Liver (tissue), 9 donors: ENCODE measurements around the gene GATAD1. TPM values are rescaled to one million over a fixed set of nuclear protein-coding genes. Genes with fewer than 3 reads are reported as not detected.
A peak's percentile ranks its signal among the peaks of the same experiment; 100 is the strongest.

Experiments
- DNase-seq: peaks from one replicate; pipeline ENCODE4 v3.0.0-alpha.2; 2017; ENCODE audit warnings: low spot score
- H3K27ac ChIP-seq, 2 donors: one replicate each; pipeline ENCODE4 v1.7.0; 2013; ENCODE audit warnings: inconsistent platforms in 2 of 2, low read length in 2 of 2, control low read depth in 1 of 2, low read depth in 1 of 2, mild to moderate bottlenecking in 1 of 2
- H3K27me3 ChIP-seq, 4 donors: one replicate each; pipeline versions ENCODE4 v1.6.1 to v1.7.0; 2013; ENCODE audit warnings: low read length in 3 of 4, inconsistent platforms in 1 of 4, mild to moderate bottlenecking in 1 of 4, moderate library complexity in 1 of 4; ENCODE audit not compliant: control insufficient read depth in 4 of 4, insufficient read depth in 4 of 4
- H3K36me3 ChIP-seq, 4 donors: one replicate each; pipeline versions ENCODE4 v1.6.1 to v1.7.0; 2013; ENCODE audit warnings: low read length in 3 of 4, mild to moderate bottlenecking in 3 of 4, low read depth in 1 of 4, moderate library complexity in 1 of 4; ENCODE audit not compliant: control insufficient read depth in 4 of 4, insufficient read depth in 3 of 4
- H3K4me1 ChIP-seq, 4 donors: one replicate each; pipeline versions ENCODE4 v1.6.1 to v1.7.0; 2013; ENCODE audit warnings: low read length in 3 of 4, mild to moderate bottlenecking in 3 of 4, moderate library complexity in 1 of 4; ENCODE audit not compliant: control insufficient read depth in 4 of 4, insufficient read depth in 4 of 4
- H3K4me3 ChIP-seq, 3 donors: one replicate each; pipeline versions ENCODE4 v1.6.1 to v1.7.0; 2013; ENCODE audit warnings: low read length in 3 of 3, control low read depth in 1 of 3, low read depth in 1 of 3, mild to moderate bottlenecking in 1 of 3
- H3K9ac ChIP-seq, 2 donors: one replicate each; pipeline ENCODE4 v1.7.0; 2013; ENCODE audit warnings: low read length in 2 of 2, mild to moderate bottlenecking in 2 of 2, moderate library complexity in 2 of 2, control low read depth in 1 of 2, low read depth in 1 of 2
- H3K9me3 ChIP-seq, 4 donors: one replicate each; pipeline versions ENCODE4 v1.6.1 to v1.7.0; 2013; ENCODE audit warnings: low read length in 3 of 4; ENCODE audit not compliant: control insufficient read depth in 4 of 4
- ATF3 ChIP-seq: IDR thresholded peaks from 2 replicates; pipeline ENCODE4 v1.6.1; 2016; ENCODE audit warnings: antibody characterized with exemption
- EGR1 ChIP-seq, 2 donors: IDR thresholded peaks; 2 replicates each; pipeline ENCODE4 v1.6.1; 2016 to 2018; ENCODE audit warnings: antibody characterized with exemption in 2 of 2, low read depth in 2 of 2
- FOXA1 ChIP-seq: IDR thresholded peaks from 2 replicates; pipeline ENCODE4 v1.6.1; 2016; ENCODE audit warnings: antibody characterized with exemption
- GABPA ChIP-seq, 2 donors: IDR thresholded peaks in 1 of 2; conservative IDR thresholded peaks in 1 of 2; 2 replicates each; pipeline ENCODE4 v1.6.1; 2016; ENCODE audit warnings: antibody characterized with exemption in 2 of 2, mild to moderate bottlenecking in 1 of 2, moderate library complexity in 1 of 2
- HNF4A ChIP-seq, 2 donors: conservative IDR thresholded peaks; 2 replicates each; pipeline ENCODE4 v1.6.1; 2016; ENCODE audit warnings: antibody characterized with exemption in 2 of 2, mild to moderate bottlenecking in 2 of 2
- HNF4G ChIP-seq: IDR thresholded peaks from 2 replicates; pipeline ENCODE4 v1.6.1; 2016; ENCODE audit warnings: antibody characterized with exemption
- JUND ChIP-seq, 2 donors: IDR thresholded peaks; 2 replicates each; pipeline ENCODE4 v1.6.1; 2016; ENCODE audit warnings: antibody characterized with exemption in 2 of 2
- MAX ChIP-seq: IDR thresholded peaks from 2 replicates; pipeline ENCODE4 v1.6.1; 2016; ENCODE audit warnings: antibody characterized with exemption
- NR2F2 ChIP-seq: IDR thresholded peaks from 2 replicates; pipeline ENCODE4 v1.6.1; 2016; ENCODE audit warnings: antibody characterized with exemption
- RAD21 ChIP-seq, 2 donors: IDR thresholded peaks; 2 replicates each; pipeline ENCODE4 v1.6.1; 2016; ENCODE audit warnings: antibody characterized with exemption in 2 of 2, mild to moderate bottlenecking in 2 of 2
- RXRA ChIP-seq, 2 donors: IDR thresholded peaks; 2 replicates each; pipeline ENCODE4 v1.6.1; 2017 to 2018; ENCODE audit warnings: antibody characterized with exemption in 2 of 2, mild to moderate bottlenecking in 1 of 2
- SP1 ChIP-seq: IDR thresholded peaks from 2 replicates; pipeline ENCODE4 v1.6.1; 2018; ENCODE audit warnings: antibody characterized with exemption, mild to moderate bottlenecking
- TAF1 ChIP-seq: conservative IDR thresholded peaks from 2 replicates; pipeline ENCODE4 v1.6.1; 2016; ENCODE audit warnings: antibody characterized with exemption, mild to moderate bottlenecking
- YY1 ChIP-seq: IDR thresholded peaks from 2 replicates; pipeline ENCODE4 v1.6.1; 2016; ENCODE audit warnings: antibody characterized with exemption, mild to moderate bottlenecking
- WGBS: extraction: QIAGEN DNeasy Blood & Tissue Kit; methylation state at CpG from one replicate; pipeline ENCODE4 v1.1.7; 2013; 5-methylcytosine and 5-hydroxymethylcytosine counted together
- polyA plus RNA-seq, 2 donors: library from polyadenylated mRNA; stranded (reverse) in 1 of 2; unstranded in 1 of 2; fragments of 200-250 nt in 1 of 2; fragments of >200 nt in 1 of 2; fragmentation: Nextera tagmentation in 1 of 2; extraction: Ambion mirVana in 1 of 2; gene quantifications; one replicate each; pipeline versions ENCODE4 v1.2.1 to v1.2.3, GENCODE V29; 2013 to 2015
- total RNA-seq, 2 donors: library from RNA; depleted of rRNA; stranded (reverse); fragments of >200 nt; gene quantifications; one replicate each; pipeline ENCODE4 v1.2.3, GENCODE V29; 2014
- TF ChIP-seq, protein P1 (sequence below): IDR thresholded peaks from 2 replicates; pipeline ENCODE4 v1.6.1; 2016; ENCODE audit warnings: antibody characterized with exemption, mild to moderate bottlenecking
- TF ChIP-seq, protein P2 (sequence below): fragments of 150-350 bp; IDR thresholded peaks from 2 replicates; pipeline ENCODE4 v1.5.1; 2017; ENCODE audit warnings: improper control_type of control experiment, low read depth, low read length; ENCODE audit not compliant: missing input control
- donor health status: healthy.
- donor health status: healthy.
- donor health status: healthy.
- donor health status: healthy.
- donor health status: healthy.

Gene GATAD1
- 10 to 100 TPM; 12.4 to 22.8 TPM for total RNA-seq
- polyA plus RNA-seq, result 1 to 10 TPM; 7.8 to 9.3 TPM

DNA sequence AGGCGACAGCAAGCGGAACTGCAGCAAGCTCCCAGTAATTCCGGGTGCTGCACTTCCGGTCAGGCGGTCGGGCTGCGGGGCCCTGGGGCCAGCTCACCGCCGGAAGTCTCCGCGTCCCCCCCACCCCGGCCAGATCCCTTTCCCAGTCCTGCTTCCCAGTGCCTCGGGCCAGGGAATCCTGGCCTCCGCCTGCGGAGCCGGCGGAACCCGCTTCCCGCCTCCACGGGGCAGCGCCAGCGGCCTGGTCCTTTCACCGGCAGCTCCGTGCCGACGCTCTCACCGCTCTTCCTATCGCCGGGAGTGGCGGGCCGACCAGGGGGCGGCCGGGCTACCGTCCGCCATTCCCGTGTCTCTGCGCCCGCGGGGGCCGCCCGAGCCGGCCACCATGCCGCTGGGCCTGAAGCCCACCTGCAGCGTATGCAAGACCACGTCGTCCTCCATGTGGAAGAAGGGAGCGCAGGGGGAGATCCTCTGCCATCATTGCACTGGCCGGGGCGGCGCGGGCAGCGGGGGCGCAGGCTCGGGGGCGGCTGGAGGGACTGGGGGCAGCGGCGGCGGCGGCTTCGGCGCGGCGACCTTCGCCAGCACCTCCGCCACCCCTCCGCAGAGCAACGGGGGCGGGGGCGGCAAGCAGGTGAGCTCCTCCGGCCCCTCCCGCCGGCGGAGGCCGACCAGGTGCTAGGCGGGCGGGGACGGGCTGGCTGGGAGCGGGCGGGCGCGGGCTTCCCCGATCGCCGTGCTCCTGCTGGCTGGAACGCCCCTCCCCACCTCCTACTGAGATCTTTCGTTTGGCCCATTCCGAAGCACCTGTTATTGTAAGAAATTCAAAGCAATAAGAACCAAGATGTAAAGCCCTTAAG is at the start of gene GATAD1:
GATAD1 (plus strand) TSS at position 138 of the 860 bp plus-strand sequence; CDS start at position 386, 248 bp downstream.
- no peak for TF ChIP-seq RAD21 (IDR thresholded peaks at IDR 0.05)
- TF ChIP-seq NR2F2, result no peak
- no peak for TF ChIP-seq FOXA1
- TF ChIP-seq TAF1, result no peak
- no peak for TF ChIP-seq ATF3
- TF ChIP-seq GABPA (IDR thresholded peaks at IDR 0.05 in 1 of 2, conservative IDR thresholded peaks at IDR 0.05 in 1 of 2), result peak; percentile 93 to 97
- TF ChIP-seq, protein P1, sequence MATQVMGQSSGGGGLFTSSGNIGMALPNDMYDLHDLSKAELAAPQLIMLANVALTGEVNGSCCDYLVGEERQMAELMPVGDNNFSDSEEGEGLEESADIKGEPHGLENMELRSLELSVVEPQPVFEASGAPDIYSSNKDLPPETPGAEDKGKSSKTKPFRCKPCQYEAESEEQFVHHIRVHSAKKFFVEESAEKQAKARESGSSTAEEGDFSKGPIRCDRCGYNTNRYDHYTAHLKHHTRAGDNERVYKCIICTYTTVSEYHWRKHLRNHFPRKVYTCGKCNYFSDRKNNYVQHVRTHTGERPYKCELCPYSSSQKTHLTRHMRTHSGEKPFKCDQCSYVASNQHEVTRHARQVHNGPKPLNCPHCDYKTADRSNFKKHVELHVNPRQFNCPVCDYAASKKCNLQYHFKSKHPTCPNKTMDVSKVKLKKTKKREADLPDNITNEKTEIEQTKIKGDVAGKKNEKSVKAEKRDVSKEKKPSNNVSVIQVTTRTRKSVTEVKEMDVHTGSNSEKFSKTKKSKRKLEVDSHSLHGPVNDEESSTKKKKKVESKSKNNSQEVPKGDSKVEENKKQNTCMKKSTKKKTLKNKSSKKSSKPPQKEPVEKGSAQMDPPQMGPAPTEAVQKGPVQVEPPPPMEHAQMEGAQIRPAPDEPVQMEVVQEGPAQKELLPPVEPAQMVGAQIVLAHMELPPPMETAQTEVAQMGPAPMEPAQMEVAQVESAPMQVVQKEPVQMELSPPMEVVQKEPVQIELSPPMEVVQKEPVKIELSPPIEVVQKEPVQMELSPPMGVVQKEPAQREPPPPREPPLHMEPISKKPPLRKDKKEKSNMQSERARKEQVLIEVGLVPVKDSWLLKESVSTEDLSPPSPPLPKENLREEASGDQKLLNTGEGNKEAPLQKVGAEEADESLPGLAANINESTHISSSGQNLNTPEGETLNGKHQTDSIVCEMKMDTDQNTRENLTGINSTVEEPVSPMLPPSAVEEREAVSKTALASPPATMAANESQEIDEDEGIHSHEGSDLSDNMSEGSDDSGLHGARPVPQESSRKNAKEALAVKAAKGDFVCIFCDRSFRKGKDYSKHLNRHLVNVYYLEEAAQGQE, result peak; percentile 73
- TF ChIP-seq MAX, result peak; percentile 47
- TF ChIP-seq, protein P2, sequence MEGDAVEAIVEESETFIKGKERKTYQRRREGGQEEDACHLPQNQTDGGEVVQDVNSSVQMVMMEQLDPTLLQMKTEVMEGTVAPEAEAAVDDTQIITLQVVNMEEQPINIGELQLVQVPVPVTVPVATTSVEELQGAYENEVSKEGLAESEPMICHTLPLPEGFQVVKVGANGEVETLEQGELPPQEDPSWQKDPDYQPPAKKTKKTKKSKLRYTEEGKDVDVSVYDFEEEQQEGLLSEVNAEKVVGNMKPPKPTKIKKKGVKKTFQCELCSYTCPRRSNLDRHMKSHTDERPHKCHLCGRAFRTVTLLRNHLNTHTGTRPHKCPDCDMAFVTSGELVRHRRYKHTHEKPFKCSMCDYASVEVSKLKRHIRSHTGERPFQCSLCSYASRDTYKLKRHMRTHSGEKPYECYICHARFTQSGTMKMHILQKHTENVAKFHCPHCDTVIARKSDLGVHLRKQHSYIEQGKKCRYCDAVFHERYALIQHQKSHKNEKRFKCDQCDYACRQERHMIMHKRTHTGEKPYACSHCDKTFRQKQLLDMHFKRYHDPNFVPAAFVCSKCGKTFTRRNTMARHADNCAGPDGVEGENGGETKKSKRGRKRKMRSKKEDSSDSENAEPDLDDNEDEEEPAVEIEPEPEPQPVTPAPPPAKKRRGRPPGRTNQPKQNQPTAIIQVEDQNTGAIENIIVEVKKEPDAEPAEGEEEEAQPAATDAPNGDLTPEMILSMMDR, result peak; percentile 99
- no peak for TF ChIP-seq SP1
- TF ChIP-seq EGR1 (IDR thresholded peaks at IDR 0.05; ENCODE audit: low read depth in 2 of 2), result peak in 1 of 2 donors; percentile 16
- peak; percentile 61 for TF ChIP-seq YY1
- peak within 1 kb of the TSS; percentile 97 to 98 for H3K9ac ChIP-seq
- peak within 1 kb of the TSS; percentile 93 to 95 for H3K27ac ChIP-seq
- peak within 1 kb of the TSS; percentile 82 to 98 (median 96) for H3K4me3 ChIP-seq
- WGBS, result under 1% methylated on average over 87 of the region's 87 CpGs
- peaks cover 3 to 23% (median 16%) of the 10 kb centered on the region in 4 donors for H3K36me3 ChIP-seq
- no peaks in the 10 kb centered on the region for H3K9me3 ChIP-seq
- no peaks in the 10 kb centered on the region for H3K27me3 ChIP-seq
- peaks cover 0 to 9% (median 7%) of the 10 kb centered on the region in 4 donors for H3K4me1 ChIP-seq
- peak; percentile 89 for DNase-seq

GRCh38 chr7:92397542-92397941 is 49.7 kb upstream of the GATAD1 start:
- Histone ChIP-seq H3K9ac (no peak overlapping the region), H3K9me3 (no peaks in the 10 kb centered on the region), H3K4me3 (no peak overlapping the region), H3K27ac (no peak overlapping the region), H3K36me3 (peaks cover 2 to 15% (median 12%) of the 10 kb centered on the region in 4 donors), H3K27me3 (no peaks in the 10 kb centered on the region), H3K4me1 (peaks cover 0 to 7% (median 3%) of the 10 kb centered on the region in 4 donors)
- 96% methylated on average over 6 of the region's 6 CpGs for WGBS
- no peak for DNase-seq
- TF ChIP-seq FOXA1, result no peak
- no peak for TF ChIP-seq ATF3
- no peak for TF ChIP-seq HNF4G
- no peak for TF ChIP-seq GABPA (IDR thresholded peaks at IDR 0.05 in 1 of 2, conservative IDR thresholded peaks at IDR 0.05 in 1 of 2)
- no peak for TF ChIP-seq TAF1
- TF ChIP-seq, protein P2, result no peak
- TF ChIP-seq, protein P1, result no peak
- no peak for TF ChIP-seq RAD21 (IDR thresholded peaks at IDR 0.05)
- no peak for TF ChIP-seq YY1
- no peak for TF ChIP-seq HNF4A (conservative IDR thresholded peaks at IDR 0.05)
- TF ChIP-seq RXRA (IDR thresholded peaks at IDR 0.05), result no peak
- no peak for TF ChIP-seq NR2F2
- TF ChIP-seq JUND (IDR thresholded peaks at IDR 0.05), result no peak
